ENCODE measurements around the gene CRK. TPM values are rescaled to one million over a fixed set of nuclear protein-coding genes. Genes with fewer than 3 reads are reported as not detected.

CRK gene
- total RNA-seq, 1 donor from 2014 or later, result 66.2 TPM

GRCh38 chr17:1480747-1481465 lies 24.9 kb upstream of the CRK start:
- Histone ChIP-seq H3K4me3 (no peak overlapping the region), H3K27me3 (ENCODE audit: low read depth) (no peaks in the 10 kb centered on the region), H3K27ac (no peak overlapping the region), H3K36me3 (peaks cover 81% of the 10 kb centered on the region), H3K9me3 (no peaks in the 10 kb centered on the region), H3K4me1 (peaks cover 21% of the 10 kb centered on the region)
- DNase-seq (no peak), ATAC-seq (no peak)
- no peak for TF ChIP-seq CTCF (IDR thresholded peaks at IDR 0.05)
- intact Hi-C loops (cut with DNase I), result no loop called here

- Histone ChIP-seq H3K27me3 (ENCODE audit: low read depth) (no peaks in the 10 kb centered on the region), H3K4me3 (no peak overlapping the region), H3K27ac (no peak overlapping the region), H3K9me3 (no peaks in the 10 kb centered on the region), H3K36me3 (peaks cover 97% of the 10 kb centered on the region), H3K4me1 (peaks cover 17% of the 10 kb centered on the region)
- no peak for ATAC-seq
- DNase-seq, result no peak
- intact Hi-C loops (cut with DNase I), result no loop called here
- TF ChIP-seq CTCF (IDR thresholded peaks at IDR 0.05), result no peak
Observed at GRCh38 chr17:1478418-1478817, 22.4 kb upstream of the CRK start.

- ATAC-seq, result peak; percentile 26 to 30
- intact Hi-C loops (cut with DNase I), result no loop called here
- TF ChIP-seq CTCF (IDR thresholded peaks at IDR 0.05), result no peak
- H3K27ac ChIP-seq, result peak overlapping the region; percentile 11
- H3K4me1 ChIP-seq, result peaks cover 17% of the 10 kb centered on the region
- no peaks in the 10 kb centered on the region for H3K9me3 ChIP-seq
- H3K36me3 ChIP-seq, result peaks cover 99% of the 10 kb centered on the region
- H3K4me3 ChIP-seq, result no peak overlapping the region
- DNase-seq, result no peak
- H3K27me3 ChIP-seq (ENCODE audit: low read depth), result no peaks in the 10 kb centered on the region
Observed at GRCh38 chr17:1475321-1475854, 19.4 kb upstream of the CRK start.

DNA sequence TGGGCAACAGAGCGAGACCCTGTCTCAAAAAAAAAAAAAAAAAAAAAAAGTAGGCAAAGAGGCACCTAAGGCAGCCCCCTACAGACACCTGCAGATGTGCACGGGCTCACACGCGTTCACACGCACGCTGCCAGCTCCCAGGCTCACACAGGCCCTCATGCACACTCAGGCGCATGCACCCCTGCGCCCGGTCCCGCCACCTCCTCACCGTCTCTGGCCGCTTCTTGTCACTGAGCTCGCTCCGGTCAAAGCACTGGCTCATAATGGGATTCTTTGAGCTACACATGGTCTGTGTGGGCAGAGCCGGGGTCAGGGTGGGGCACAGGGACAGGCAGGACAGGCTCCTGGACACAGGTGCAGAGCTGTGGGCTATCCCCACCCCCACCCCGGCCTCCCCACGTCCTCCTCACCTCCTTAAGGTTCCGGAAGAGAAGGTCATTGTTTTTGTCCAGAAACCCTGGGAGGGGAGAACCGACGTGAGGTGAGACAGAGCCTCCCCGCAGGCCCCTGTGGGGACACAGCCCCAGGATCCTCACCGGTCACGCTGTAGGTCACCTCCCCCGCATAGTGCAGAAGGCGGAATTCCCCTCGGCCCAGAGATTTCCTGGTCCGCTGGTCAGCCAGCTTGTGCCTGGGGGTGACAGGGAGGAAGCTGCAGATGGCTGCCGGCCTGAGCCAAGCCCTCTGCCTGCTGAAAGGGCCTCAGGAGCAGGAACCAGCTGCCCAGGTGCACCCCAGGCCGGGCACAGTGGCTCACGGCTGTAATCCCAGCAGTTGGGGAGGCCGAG lies 18.6 kb upstream of the CRK start:
- Histone ChIP-seq H3K4me3 (no peak overlapping the region), H3K9me3 (no peaks in the 10 kb centered on the region), H3K27ac (no peak overlapping the region), H3K4me1 (peaks cover 17% of the 10 kb centered on the region), H3K27me3 (ENCODE audit: low read depth) (no peaks in the 10 kb centered on the region), H3K36me3 (peaks cover 99% of the 10 kb centered on the region)
- intact Hi-C loops (cut with DNase I), result no loop called here
- ATAC-seq, result peak; percentile 6 to 7
- no peak for TF ChIP-seq CTCF (IDR thresholded peaks at IDR 0.05)
- no peak for DNase-seq

GRCh38 chr17:1473841-1474240 lies 17.8 kb upstream of the CRK start:
- intact Hi-C loops (cut with DNase I), result no loop called here

More at GRCh38 chr17:1473841-1474240, 17.8 kb upstream of the CRK start:
- H3K27ac ChIP-seq, result no peak overlapping the region
- H3K9me3 ChIP-seq, result no peaks in the 10 kb centered on the region
- H3K4me3 ChIP-seq, result no peak overlapping the region
- peaks cover 17% of the 10 kb centered on the region for H3K4me1 ChIP-seq
- no peaks in the 10 kb centered on the region for H3K27me3 ChIP-seq (ENCODE audit: low read depth)
- no peak for TF ChIP-seq CTCF (IDR thresholded peaks at IDR 0.05)
- H3K36me3 ChIP-seq, result peaks cover 99% of the 10 kb centered on the region
- ATAC-seq (no peak), DNase-seq (no peak)
